CD14-positive monocyte (primary cell): ENCODE results near the gene BANP. TPM values are rescaled to one million over a fixed set of nuclear protein-coding genes. Genes with fewer than 3 reads are reported as not detected.
A peak's percentile ranks its signal among the peaks of the same experiment; 100 is the strongest.

Source experiments
- DNase-seq, 3 donors: peaks; one replicate each; pipeline ENCODE4 v3.0.0-alpha.2; 2011 to 2022
- H2AFZ ChIP-seq: 2 replicates; pipeline ENCODE4 v1.6.0; 2012; ENCODE audit warnings: mild to moderate bottlenecking, low read depth, low read length, inconsistent platforms; ENCODE audit not compliant: insufficient read depth, poor library complexity, severe bottlenecking
- H3K27ac ChIP-seq, 2 donors: 1 replicate in 1 of 2; 2 replicates in 1 of 2; pipeline ENCODE4 v1.5.1; 2012 to 2013; ENCODE audit warnings: low read length in 2 of 2, control low read depth in 1 of 2, inconsistent platforms in 1 of 2, low read depth in 1 of 2, mild to moderate bottlenecking in 1 of 2
- H3K27me3 ChIP-seq, 2 donors: one replicate each; pipeline versions ENCODE4 v1.6.0 to v1.6.1; 2011 to 2013; ENCODE audit warnings: low read length in 2 of 2; ENCODE audit not compliant: control insufficient read depth in 2 of 2, insufficient read depth in 2 of 2
- H3K36me3 ChIP-seq, 2 donors: replicated peaks in 1 of 2; 1 replicate in 1 of 2; 2 replicates in 1 of 2; pipeline versions ENCODE4 v1.5.1 to v1.6.1; 2012 to 2013; ENCODE audit warnings: low read length in 2 of 2, control low read depth in 1 of 2, inconsistent platforms in 1 of 2, mild to moderate bottlenecking in 1 of 2; ENCODE audit not compliant: insufficient read depth in 2 of 2, control insufficient read depth in 1 of 2
- H3K4me1 ChIP-seq, 2 donors: 1 replicate in 1 of 2; 2 replicates in 1 of 2; pipeline versions ENCODE4 v1.5.1 to v1.6.1; 2012 to 2013; ENCODE audit warnings: low read length in 2 of 2, control low read depth in 1 of 2, inconsistent platforms in 1 of 2, mild to moderate bottlenecking in 1 of 2, moderate library complexity in 1 of 2; ENCODE audit not compliant: insufficient read depth in 2 of 2, control insufficient read depth in 1 of 2
- H3K4me2 ChIP-seq: replicated peaks from 2 replicates; pipeline ENCODE3; 2012; ENCODE audit warnings: low read length, moderate library complexity, mild to moderate bottlenecking; ENCODE audit not compliant: poor library complexity, severe bottlenecking; ENCODE audit errors: extremely low read depth
- H3K4me3 ChIP-seq, 3 experiments: fragments of 200-600 bp in 1 of 3; sonication (generic) in 1 of 3; replicated peaks in 1 of 3; 1 replicate in 2 of 3; 2 replicates in 1 of 3; pipeline ENCODE4 v1.5.1; 2011 to 2013; ENCODE audit warnings: low read length in 3 of 3, mild to moderate bottlenecking in 3 of 3, control low read depth in 2 of 3, low read depth in 2 of 3, inconsistent platforms in 1 of 3, moderate library complexity in 1 of 3
- H3K79me2 ChIP-seq: 2 replicates; pipeline ENCODE4 v1.6.0; 2012; ENCODE audit warnings: mild to moderate bottlenecking, control low read depth, inconsistent platforms, low read length, moderate library complexity; ENCODE audit not compliant: insufficient read depth
- H3K9ac ChIP-seq: 2 replicates; pipeline ENCODE4 v1.6.0; 2017; ENCODE audit warnings: low read length, mild to moderate bottlenecking; ENCODE audit not compliant: insufficient read depth, poor library complexity, severe bottlenecking
- H3K9me3 ChIP-seq, 2 donors: replicated peaks in 1 of 2; 1 replicate in 1 of 2; 2 replicates in 1 of 2; pipeline versions ENCODE4 v1.5.1 to v1.6.1; 2012 to 2013; ENCODE audit warnings: low read length in 2 of 2, control low read depth in 1 of 2; ENCODE audit not compliant: control insufficient read depth in 1 of 2, insufficient read depth in 1 of 2
- H4K20me1 ChIP-seq: 2 replicates; pipeline ENCODE4 v1.6.0; 2012; ENCODE audit warnings: mild to moderate bottlenecking, low read length, control low read depth, moderate library complexity; ENCODE audit not compliant: insufficient read depth
- H3K27ac Mint-ChIP-seq, 7 donors: one replicate each; pipeline ENCODE4 v1.8.0; 2020; ENCODE audit warnings: mild to moderate bottlenecking in 7 of 7, mixed read lengths in 7 of 7, moderate library complexity in 6 of 7, inconsistent platforms in 2 of 7
- H3K27me3 Mint-ChIP-seq, 3 donors: one replicate each; pipeline ENCODE4 v1.8.0; 2021 to 2022; ENCODE audit warnings: low read depth in 3 of 3, mild to moderate bottlenecking in 3 of 3, mixed read lengths in 3 of 3, moderate library complexity in 3 of 3, inconsistent platforms in 1 of 3
- H3K36me3 Mint-ChIP-seq, 2 donors: one replicate each; pipeline ENCODE4 v1.8.0; 2020; ENCODE audit warnings: mixed read lengths in 2 of 2, inconsistent platforms in 1 of 2, mild to moderate bottlenecking in 1 of 2
- H3K4me1 Mint-ChIP-seq: one replicate; pipeline ENCODE4 v1.8.0; 2020; ENCODE audit warnings: mild to moderate bottlenecking, mixed read lengths
- H3K4me3 Mint-ChIP-seq, 2 donors: one replicate each; pipeline ENCODE4 v1.8.0; 2020; ENCODE audit warnings: mild to moderate bottlenecking in 2 of 2, mixed read lengths in 2 of 2, moderate library complexity in 1 of 2
- H3K9me3 Mint-ChIP-seq, 7 donors: one replicate each; pipeline ENCODE4 v1.8.0; 2020 to 2022; ENCODE audit warnings: mixed read lengths in 7 of 7, mild to moderate bottlenecking in 6 of 7, moderate library complexity in 6 of 7, inconsistent platforms in 2 of 7
- CTCF ChIP-seq: fragments of 200-600 bp; IDR thresholded peaks from one replicate; pipeline ENCODE4 v1.8.0; 2022; ENCODE audit warnings: antibody characterized with exemption, mild to moderate bottlenecking
- WGBS: methylation state at CpG from one replicate; pipeline ENCODE4 v1.1.5; 2013; ENCODE audit warnings: missing lambda C conversion rate; ENCODE audit not compliant: insufficient coverage; 5-methylcytosine and 5-hydroxymethylcytosine counted together
- intact Hi-C, 2 donors: fragments of 100-400 bp; cut with micrococcal nuclease; formaldehyde crosslinking; loops; one replicate each; pipeline versions ENCODE4 v1.15.0 to v1.15.1; 2023
- polyA plus RNA-seq, 3 donors: library from polyadenylated mRNA; depleted of rRNA in 1 of 3; unstranded in 2 of 3; stranded (reverse) in 1 of 3; fragments of 300-500 nt in 2 of 3; fragments of >200 nt in 1 of 3; fragmentation: Illumina TruSeq in 2 of 3; gene quantifications; 1 replicate in 2 of 3; 2 replicates in 1 of 3; pipeline ENCODE4 v1.2.3, GENCODE V29; 2012 to 2021

The BANP gene
- polyA plus RNA-seq, 3 donors: 10.1 to 40.9 (median 11.7) TPM

DNA sequence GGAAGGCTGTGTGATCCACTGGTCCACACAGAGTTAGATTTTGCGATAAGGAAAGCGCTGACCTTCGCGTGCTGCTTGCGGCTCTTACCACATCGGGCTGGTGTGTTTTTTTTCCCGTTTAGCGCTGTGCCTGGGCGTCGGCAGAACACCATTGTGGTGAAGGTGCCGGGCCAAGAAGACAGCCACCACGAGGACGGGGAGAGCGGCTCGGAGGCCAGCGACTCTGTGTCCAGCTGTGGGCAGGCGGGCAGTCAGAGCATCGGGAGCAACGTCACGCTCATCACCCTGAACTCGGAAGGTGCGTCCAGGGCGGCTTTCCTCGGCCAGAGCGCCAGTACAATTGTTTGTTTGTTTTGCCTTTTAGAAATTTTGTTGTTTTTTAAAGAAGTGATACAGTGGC is 54.7 kb downstream of the BANP start:
- no peak overlapping the region for H3K4me3 ChIP-seq
- Mint-ChIP-seq H3K27ac (peak overlapping the region; percentile 40 to 89 (median 82)), H3K36me3 (peaks cover 73 to 77% of the 10 kb centered on the region in 2 donors), H3K4me3 (no peak overlapping the region), H3K9me3 (no peaks in the 10 kb centered on the region), H3K27me3 (peaks cover 0 to 4% (median 2%) of the 10 kb centered on the region in 3 donors), H3K4me1 (peaks cover 20% of the 10 kb centered on the region)
- H3K9me3 ChIP-seq: no peaks in the 10 kb centered on the region
- no peak overlapping the region for H3K4me2 ChIP-seq
- intact Hi-C loops: loop anchor here in 1 of 2 donors (2.0 to 10.0 kb wide), 3 partner anchors 49 to 231 kb away; no protein-coding TSS in a partner anchor
- H3K4me1 ChIP-seq: peaks cover 13 to 18% of the 10 kb centered on the region in 2 donors
- no peak overlapping the region for H3K9ac ChIP-seq
- H3K36me3 ChIP-seq: peaks cover 44 to 87% of the 10 kb centered on the region in 2 donors
- H3K27ac ChIP-seq: peak overlapping the region in 1 of 2 donors; percentile 66
- H3K27me3 ChIP-seq: no peaks in the 10 kb centered on the region
- no peak overlapping the region for H2AFZ ChIP-seq
- H3K79me2 ChIP-seq: peaks cover 8% of the 10 kb centered on the region
- TF ChIP-seq CTCF: no peak
- peaks cover 49% of the 10 kb centered on the region for H4K20me1 ChIP-seq
- DNase-seq: no peak
- WGBS: 92% methylated on average over 24 of the region's 25 CpGs

DNA sequence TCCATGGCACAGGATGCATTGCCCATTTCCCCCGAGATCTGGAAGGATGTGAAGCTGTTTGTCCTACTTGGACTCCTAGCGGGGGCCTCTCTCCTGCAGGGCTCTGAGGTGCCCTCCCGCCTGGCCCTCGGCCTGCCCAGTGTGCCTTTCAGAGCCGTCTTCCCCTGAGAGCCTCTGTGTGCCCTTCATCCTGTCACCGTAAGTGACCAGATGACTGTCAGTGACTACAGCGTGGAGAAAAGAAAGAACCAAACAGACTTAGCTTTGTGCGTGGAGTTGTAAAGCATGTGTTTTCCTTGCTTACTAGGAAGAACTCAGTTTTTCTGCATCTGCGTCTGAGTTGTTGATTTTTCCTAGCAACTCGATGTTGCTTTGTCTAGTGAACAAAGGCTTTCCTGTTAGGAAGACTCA is 56.1 kb downstream of the BANP start:
- H3K4me1 ChIP-seq: peaks cover 13 to 18% of the 10 kb centered on the region in 2 donors
- no peak overlapping the region for H2AFZ ChIP-seq
- H3K9ac ChIP-seq: no peak overlapping the region
- peaks cover 20% of the 10 kb centered on the region for H3K4me1 Mint-ChIP-seq
- intact Hi-C loops: loop anchor here in 1 of 2 donors (10.0 kb wide), 2 partner anchors 153 to 233 kb away; no protein-coding TSS in a partner anchor
- no peaks in the 10 kb centered on the region for H3K9me3 ChIP-seq
- peaks cover 0 to 4% (median 2%) of the 10 kb centered on the region in 3 donors for H3K27me3 Mint-ChIP-seq
- H3K4me3 ChIP-seq: no peak overlapping the region
- no peak overlapping the region for H3K4me2 ChIP-seq
- H3K27ac ChIP-seq: no peak overlapping the region
- H3K27ac Mint-ChIP-seq: no peak overlapping the region
- H4K20me1 ChIP-seq: peaks cover 41% of the 10 kb centered on the region
- no peaks in the 10 kb centered on the region for H3K9me3 Mint-ChIP-seq
- DNase-seq: no peak
- H3K36me3 Mint-ChIP-seq: peaks cover 76% of the 10 kb centered on the region in 2 donors
- peaks cover 56 to 91% of the 10 kb centered on the region in 2 donors for H3K36me3 ChIP-seq
- H3K4me3 Mint-ChIP-seq: no peak overlapping the region
- no peak for TF ChIP-seq CTCF
- H3K27me3 ChIP-seq: no peaks in the 10 kb centered on the region
- 100% methylated on average over 8 of the region's 10 CpGs for WGBS
- peaks cover 8% of the 10 kb centered on the region for H3K79me2 ChIP-seq
